HG03025 (cell line): ENCODE data around the gene SLX9.
"Not testable (repeated sequence)": the region's sequence is repeated elsewhere in the genome, so short reads cannot be mapped to it uniquely, and the experiment has no call there.

Experiments
- ATAC-seq: cut with Tn5 transposase; IDR thresholded peaks from one replicate; pipeline ENCODE4 v1.9.1; 2021; ENCODE audit warnings: mild to moderate bottlenecking, moderate library complexity; ENCODE audit not compliant: unreplicated experiment, low FRiP score

SLX9 gene

DNA sequence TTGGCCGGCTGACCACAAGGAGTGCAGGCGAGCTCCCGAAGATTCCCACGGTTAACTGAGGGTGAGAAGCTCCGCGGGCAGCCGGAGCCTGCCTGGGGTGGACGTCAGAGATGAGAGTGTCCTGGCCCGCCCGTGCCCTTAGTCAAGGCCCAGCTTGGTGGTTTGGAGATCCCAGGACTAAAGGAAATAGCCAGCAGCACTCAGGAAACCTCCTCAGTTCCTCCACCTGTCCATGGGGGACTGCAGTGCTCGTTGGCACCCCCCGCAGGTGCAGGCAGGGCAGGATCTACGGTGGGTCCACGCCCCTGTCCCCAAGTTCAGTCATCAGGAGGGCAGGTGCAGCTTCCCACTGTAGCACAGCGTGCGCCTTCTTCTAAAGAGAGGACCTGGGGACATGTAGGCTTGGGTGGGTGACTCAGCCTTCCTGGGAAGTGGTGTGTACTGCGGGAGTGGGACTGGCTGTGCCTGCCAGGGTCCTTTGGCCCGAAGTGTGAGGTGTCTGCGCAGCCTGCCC, 32.5 kb downstream of the SLX9 start:
- no peak for ATAC-seq

DNA sequence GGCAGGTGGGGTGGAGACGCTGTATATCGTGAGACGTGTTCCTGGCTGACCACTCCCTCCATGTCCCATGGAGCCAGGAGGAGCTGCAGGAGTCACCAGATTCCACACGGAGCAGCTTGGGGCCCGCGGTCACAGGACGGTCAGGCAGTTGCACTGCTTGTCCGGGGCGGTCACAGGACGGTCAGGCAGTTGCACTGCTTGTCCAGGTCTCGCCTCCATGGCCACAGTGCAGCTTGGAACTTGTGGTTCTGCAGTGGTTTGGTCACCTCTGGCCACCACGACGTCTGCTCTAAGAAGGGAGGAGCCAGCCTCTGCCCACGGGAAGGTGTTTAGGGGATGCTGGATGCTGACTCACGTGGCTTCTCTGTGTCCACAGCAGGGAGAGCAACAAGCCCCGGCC, 33.0 kb downstream of the SLX9 start:
- ATAC-seq, result no peak

DNA sequence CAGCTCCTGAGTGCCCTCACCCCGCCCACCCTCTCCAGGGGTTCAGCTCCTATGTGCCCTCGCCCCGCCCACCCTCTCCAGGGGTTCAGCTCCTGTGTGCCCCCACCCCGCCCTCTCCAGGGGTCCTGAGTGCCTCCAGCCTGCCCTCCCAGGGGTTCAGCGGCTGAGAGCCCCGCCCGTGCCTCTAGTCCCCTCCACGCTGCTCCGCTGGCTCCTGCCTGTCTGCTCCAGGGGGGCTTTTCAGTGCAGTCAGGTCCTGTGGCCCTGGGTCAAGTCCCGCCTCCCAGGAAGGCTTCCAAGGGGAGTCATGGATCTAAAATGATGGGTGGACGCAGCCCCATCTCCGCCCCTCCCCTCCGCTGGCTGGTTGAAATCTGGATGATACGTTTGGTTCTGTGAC, 33.8 kb downstream of the SLX9 start:
- no peak for ATAC-seq

DNA sequence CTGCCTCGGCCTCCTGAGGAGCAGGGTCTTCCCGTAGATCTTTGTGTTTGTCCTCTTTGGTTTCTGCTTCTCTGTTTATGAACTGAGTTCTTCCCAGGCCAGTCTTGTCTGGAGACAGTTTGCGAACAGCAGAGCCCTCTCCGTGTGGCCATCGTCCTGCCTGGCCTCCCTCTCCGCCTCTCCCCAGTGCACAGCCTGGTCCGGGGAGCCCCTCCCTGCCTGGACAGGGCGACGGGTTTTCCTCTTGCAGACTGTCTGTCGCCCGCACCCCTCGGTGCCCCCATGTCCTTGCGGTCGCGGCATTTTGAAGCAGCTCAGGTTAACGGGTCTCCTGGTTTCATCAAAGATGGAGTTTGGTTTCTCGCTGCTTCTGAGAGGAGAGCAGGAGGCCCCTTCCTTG, 34.8 kb downstream of the SLX9 start:
- ATAC-seq, result no peak

DNA sequence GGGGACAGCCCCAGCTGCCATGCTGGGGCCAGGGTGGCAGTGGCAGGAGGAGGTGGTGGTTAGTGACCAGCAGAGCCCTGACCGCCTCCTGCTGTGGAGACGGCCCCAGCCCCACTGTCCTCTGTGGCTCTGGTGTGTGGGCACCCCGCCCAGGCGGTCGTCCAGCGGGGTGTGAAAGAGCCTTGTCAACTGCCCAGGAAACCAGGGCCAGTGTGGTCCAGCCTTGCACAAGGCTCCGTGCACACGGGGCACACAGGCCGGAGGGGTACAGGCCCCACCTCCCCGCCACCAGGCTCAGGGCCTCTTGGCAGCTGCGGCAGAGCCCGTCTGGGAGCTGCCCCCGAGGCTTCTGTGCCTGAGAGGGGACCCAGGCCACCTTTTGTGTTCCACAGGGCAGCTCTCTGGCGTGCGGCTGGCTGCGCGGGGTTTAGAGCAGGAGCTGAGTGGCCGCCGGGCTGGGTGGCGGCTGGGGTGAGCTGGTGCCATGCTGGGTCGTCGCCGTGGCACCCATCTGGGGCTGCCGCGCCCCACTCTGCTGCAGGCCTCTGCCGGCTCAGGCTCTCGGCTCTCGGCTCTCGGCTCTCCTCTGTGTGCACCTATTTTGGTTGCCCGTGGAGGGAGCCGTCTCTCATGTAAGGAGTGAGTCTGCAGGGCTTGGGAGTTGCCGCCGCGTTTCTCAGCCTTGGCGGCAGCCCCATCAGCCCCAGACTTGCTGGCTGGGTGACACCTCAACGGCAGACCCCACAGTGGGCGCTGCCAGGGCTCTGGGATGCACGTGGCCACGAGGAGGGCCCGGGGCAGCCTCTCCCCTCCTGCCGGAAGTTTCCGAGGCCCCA, 36.1 kb downstream of the SLX9 start:
- ATAC-seq, result no peak

DNA sequence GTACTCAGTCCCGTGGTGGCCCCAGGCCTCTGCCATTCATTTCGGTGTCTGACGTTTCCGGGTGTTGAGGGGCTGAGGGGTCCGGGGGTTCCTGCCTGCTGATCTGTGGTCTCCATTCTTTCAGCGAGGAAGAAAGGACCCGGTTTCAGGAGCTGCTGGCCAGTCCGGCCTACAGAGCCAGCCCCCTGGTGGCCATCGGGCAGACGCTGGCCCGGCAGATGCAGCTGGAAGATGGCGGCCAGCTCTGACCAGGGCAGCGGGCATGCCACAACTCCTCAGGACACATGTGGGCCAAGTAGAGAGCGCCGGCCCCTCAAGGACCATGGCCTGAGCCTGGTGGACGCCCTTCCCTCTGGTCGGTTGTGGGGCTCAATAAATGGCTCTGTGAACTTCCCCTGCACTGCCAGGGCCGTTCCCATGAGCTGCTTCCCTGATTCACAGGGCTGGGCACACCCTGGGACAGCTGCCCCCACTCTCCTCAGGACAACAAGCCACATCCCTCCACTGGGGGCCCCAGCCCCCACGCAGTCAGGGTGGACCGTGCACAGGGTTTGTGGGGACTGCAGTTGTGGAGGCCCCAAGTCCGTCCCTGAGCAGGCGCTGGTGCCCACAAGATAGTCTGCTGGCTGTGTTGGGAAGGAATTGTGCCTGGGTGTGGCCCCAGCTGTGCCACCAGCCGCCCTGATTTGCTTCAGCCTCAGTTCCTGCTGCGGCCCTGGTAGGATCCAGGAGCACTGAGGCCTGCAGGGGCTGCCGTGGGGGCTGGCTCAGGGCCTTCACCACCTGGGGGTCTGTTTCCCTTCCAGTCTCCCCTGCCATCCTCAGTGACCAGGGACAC, 36.9 kb downstream of the SLX9 start:
- ATAC-seq, result not testable (repeated sequence)

DNA sequence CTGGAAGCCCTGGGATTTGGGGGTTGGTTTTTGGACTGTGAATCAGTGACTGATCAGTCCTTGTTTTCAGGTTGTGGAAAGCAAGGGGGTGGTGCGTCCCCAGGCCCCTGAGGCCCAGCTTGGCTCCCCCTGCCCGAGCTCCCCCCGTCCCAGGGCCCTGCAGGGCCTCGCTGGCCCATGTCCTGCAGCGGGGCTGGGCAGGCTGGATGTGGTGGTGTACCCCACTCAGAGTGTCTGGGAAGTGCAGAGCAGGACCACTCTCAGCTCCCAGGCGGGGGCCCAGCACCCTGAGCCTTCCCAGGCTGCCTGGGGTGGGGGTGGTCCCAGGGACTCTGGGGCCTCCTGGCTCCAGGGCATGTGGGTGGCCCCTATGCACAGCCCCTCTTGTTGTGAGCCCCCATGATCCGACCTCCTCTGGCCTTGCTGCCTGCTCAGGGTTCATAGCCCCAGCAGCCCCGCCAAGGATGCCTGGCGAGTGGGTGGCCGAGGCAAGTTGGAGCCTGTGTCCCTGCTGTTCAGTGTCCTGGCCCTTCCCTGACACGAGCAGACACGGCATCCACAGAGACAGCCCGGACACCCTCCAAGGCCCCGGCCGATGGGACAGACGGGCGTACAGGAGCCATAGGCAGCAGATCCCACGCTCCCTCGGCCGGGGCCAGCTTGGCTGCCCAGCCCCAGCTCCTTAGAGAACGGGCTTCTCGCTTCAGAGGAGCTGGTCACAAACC, 37.9 kb downstream of the SLX9 start:
- no peak for ATAC-seq

DNA sequence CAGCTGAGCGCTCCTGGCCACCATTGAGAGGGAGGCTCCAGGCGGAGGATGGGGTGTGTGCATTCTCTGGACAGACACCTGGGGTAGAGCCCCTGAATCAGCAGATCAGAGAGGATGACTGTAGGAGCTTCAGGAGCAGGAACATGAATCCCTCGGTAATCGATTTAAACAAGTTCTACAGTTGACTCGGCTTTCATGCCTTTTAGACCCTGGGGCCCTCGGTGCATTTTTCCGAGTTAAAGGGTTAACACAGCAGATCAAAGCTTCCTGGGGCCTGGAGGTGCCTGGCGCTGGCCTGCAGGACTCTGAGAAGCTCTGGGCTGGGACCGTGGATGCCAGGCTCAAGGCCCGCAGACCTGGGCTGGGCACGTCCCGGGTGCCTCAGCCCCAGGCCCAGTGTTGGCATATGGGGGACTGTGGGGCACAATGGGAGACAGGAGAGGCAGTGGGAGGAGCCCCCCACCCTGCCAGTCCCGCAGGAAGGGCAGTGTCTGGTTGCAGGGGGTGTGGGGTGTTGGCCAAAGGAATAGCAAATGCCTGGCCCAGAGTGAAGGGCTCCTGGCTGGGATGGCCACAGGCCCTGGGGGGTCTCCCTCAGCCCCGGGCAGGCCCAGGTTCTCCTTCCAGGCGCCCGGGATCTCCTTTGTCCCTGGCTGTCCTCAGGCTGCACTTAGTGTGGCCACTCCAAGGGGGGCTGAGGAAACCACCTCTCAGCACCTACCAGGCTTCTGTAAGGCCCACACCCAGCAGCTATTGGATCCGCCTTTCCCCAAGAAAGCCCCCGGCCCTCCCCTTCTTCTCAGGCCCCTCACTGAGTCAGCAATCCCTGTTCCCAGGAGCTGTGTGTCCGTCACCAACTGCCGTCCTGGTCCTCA, 40.1 kb downstream of the SLX9 start:
- ATAC-seq, result no peak

DNA sequence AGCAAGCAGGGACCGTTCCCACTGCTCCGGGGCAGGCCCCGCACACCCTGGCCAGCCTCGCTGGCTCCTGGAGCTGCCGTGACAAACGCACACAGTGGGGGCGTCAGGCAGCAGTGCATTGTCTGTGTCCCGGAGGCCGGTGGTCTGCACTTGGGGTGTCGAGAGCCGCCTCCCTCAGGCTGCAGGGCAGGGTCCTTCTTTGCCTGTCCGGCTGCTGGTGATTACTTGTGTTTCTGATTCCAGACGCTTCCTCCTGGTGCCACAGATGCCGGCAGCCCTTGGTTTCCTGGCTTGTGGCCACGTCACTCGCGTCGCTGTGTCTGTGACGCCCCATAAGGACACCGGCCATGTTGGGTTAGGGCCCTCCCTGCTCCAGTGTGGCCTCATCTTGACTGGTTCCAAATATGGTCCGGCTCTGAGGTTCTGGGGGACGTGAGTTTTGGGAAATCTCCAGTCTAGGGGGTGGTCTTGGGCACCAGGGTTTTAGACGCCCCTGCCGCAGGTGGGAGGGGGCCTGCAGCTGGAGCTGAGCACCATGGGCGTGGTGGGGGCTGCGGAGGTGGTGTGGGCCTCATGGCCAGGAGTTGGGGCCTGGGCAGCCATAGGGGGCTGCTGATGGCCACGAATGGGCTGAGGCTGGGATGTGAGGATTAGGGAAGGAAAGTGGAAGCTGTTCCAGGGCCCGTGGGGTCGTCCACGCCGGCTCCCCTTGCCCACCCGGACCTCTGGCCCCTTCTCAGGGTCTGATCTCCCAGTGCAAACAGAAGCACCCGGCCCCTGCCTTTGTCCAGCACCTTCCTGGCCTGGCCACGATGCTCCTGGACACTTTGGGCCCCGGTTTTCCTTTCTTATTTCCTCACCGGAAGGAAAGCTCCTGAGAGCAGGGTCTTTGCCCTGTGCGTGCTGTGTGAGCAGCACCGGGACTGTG, 41.0 kb downstream of the SLX9 start:
- ATAC-seq, result no peak

DNA sequence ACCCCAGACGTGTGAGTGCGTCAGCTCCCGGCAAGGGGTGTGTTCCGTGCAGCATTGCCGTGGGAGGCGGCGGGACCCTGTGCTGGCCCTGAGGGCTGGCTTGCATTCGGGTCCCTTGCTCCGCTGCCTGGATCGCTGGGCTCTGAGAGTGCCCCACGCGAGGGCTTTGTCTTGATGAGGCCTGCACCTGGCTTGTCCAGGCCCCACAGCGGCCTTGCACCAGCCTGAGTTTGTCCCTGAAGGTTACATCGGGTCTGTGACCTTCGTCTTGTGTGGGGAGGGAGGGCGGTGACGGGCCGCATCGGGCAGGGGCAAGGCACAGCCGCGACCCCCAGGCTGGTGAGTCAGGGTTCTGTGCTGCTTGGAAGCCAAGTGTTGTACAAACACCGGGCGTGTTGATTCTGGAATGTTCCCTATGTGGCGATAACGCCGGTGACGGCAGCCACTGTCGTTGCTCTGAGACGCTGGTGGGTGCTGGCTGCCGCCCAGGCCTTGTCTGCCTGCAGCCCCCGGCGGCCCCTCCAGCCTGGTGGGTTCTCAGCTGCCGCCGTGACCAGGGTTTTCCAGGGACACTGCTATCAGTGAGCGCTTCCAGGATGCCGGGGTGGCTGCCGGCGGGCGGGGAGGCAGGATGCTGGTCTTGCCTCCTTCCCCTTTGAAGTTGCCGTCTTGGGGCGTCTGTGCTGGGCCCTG, 42.9 kb downstream of the SLX9 start:
- ATAC-seq, result no peak

DNA sequence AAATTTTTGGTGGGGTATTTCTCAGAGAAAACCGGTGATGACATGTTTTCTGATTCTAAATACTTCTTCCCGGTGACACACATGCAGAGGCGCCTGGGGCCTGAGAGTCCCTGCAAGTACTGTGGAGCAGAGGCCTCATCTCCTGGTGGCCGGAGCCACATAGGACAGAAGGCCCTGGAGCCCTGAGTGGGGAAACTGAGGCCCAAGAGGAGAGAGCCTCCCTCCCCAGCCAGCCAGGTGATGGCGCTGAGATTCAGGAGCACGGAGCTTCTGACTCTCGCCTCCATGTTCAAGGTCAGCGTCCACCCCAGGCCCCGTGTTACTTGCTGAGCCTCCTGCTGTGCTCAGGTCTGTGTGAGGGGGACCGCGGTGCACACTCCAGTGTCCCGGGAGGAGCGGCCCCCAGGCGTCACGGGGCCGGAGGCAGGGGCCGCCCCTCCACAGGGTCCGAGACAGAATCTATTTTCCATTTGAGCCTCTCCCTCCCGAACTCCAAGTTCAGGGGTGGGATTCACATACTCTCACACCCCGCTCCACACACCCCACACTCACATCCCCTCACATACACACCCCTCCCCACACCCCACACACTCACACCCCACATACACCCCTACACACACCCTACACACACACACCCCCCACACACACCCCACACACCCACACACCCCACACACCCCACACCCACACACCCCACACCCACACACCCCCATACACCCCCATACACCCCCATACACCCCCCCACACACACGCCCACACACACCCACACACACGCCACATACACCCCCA, 43.8 kb downstream of the SLX9 start:
- no peak for ATAC-seq

DNA sequence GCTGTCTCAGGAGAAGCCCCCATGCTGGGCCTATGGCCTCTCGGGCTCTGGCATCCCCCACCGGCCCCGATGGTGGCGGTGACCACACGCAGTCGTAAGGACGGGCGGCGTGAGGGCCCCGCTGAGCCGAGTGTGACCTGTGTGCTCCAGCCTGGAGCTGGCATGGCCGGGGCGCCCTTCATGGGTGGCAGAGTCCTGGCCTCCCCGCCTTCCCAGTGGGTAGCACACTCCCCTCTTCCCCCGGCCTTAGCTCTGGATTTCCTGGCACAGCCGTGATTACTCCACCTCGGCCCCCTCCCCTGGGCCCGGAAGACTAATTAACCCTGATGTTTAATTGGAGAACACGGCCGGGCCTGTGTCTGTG, 44.6 kb downstream of the SLX9 start:
- ATAC-seq, result no peak

DNA sequence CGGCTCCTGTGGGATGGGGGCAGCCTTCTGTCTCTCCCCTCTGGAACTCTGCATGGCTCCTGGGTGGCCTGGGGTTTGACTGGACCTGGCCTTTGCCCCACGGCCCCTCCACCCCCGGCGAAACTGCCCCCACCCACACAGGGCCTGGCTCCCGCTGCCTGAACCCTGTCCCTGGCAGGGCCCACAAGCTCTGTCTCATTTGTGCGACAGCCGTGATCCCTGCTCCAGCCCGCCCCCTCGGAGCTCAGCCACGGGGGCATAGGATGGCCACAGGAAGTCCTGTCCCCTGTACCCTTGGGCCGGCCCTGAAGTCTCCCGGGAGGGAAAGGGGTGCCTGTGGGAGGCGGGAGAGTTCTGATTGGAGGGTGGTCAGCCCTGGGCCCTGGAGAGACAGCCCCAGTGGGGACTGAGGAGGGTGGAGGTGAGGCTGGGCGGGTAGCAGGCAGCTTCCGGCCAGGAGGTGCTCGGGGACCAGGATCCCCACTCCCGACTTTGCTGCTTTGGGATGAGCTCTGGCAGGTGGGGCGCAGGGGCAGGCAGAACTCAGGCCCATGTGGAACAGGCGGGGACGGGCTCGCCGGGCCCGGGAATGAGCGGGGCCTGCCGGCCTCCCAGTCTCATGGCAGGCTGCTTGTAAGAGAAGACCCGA, 45.1 kb downstream of the SLX9 start:
- ATAC-seq, result no peak

DNA sequence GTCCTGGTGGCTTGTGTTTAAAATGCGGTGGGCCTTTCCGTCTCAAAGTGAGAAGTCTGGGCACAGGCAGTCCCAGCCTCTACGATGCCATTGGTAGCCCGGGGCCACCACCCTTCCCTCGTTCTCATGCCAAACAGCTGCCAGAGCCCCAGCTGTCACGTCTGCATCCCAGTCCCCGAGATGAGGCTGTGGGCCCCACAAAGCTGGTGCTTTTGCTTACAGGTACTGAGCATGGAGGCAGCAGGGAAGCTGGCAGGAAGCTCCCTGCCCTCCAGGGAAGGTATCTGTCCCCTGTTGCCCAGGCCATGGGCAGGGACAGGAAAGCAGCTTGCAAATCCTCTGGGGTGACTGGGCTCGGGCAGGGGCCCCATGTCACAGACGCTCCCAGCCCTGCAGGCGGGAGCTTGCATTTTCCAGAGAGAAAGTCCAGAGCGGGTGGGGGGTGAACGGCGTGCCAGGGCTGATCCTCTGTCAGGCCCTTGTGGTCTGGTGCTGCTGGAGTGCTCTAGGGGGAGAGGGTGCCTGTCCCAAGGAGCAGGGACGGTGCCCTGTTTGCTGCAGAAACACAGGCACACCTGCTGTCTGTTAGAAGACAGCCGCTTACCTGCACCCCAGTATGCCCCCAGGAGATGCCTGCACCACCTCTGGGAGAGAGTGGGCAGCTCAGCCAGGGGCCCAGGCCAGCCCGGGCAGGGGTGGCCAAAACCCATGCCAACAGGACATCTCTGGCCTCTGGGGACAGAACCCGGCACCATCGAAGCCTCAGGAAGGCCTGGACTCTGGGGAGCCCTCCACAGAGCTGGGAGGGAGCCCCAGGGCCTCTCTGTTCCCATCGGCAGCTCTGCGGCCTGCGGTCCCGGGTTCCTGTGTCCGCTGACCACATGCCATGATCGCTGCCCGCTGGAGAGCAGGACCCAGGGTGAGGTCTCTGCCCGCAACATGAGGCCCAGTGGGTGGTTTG, 45.9 kb downstream of the SLX9 start:
- no peak for ATAC-seq

DNA sequence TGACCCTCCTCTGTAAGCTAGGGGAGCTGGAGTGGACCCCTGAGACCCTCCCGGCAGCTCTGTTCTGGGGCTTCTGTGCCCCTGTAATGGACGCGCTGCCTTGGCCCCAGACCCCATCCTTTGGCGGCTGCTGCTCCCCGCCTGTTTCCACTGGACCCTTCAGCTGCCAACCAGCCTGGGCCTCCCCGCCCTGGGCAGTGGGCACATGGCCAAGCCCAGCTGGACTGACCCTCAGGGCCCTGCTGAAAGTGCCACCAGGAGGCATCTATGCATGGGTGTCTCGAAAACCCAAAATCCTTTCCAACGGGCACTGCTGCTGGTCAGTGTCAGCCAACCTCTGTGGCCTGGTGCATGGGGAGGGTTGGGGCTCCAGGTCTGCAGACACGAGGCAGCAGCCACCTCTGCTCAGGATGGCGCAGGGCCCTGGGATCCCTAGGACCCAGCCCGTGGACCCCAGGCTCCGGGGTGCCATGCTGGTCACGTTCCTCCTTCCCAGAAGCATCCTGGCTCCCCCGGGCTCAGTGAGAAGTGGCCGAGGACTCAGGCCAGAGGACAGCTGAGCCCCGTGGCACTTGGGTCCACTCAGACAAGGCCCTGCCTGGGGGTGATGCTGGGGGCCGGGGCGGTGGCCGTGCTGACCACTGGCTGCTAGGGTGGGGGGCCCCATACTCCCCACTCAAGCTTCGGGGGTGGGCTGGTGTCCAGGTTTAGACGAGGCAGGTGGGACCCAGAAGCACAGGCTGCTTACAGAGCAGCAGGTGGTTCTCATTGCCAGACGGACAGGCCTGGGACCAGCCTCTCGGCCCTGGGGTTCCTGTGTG, 46.9 kb downstream of the SLX9 start:
- no peak for ATAC-seq
